Effector memory CD4-positive, alpha-beta T cell (primary cell): ENCODE data around the gene TMEM131L.
"Not testable (repeated sequence)": the region's sequence is repeated elsewhere in the genome, so short reads cannot be mapped to it uniquely, and the experiment has no call there.

Experiments used
- DNase-seq, 3 donors: peaks; one replicate each; pipeline ENCODE4 v3.0.0-alpha.2; 2020
- H3K27ac ChIP-seq: 2 replicates; pipeline ENCODE4 v1.7.0; 2013; ENCODE audit warnings: mild to moderate bottlenecking, low read length, moderate library complexity; ENCODE audit not compliant: insufficient read depth, poor library complexity, severe bottlenecking
- H3K27me3 ChIP-seq: replicated peaks from 2 replicates; pipeline ENCODE4 v1.7.0; 2013; ENCODE audit warnings: mild to moderate bottlenecking, low read length; ENCODE audit not compliant: insufficient read depth, control insufficient read depth, poor library complexity, severe bottlenecking
- H3K36me3 ChIP-seq: 2 replicates; pipeline ENCODE4 v1.7.0; 2013; ENCODE audit warnings: mild to moderate bottlenecking, low read length, moderate library complexity; ENCODE audit not compliant: control insufficient read depth, insufficient read depth
- H3K4me1 ChIP-seq: 2 replicates; pipeline ENCODE4 v1.7.0; 2013; ENCODE audit warnings: low read length, mild to moderate bottlenecking; ENCODE audit not compliant: control insufficient read depth, insufficient read depth, poor library complexity, severe bottlenecking
- H3K4me3 ChIP-seq: 2 replicates; pipeline ENCODE4 v1.7.0; 2013; ENCODE audit warnings: low read length, low read depth, mild to moderate bottlenecking; ENCODE audit not compliant: insufficient read depth, poor library complexity, severe bottlenecking
- H3K9me3 ChIP-seq: 2 replicates; pipeline ENCODE4 v1.7.0; 2013; ENCODE audit warnings: mild to moderate bottlenecking, low read length, moderate library complexity; ENCODE audit not compliant: control insufficient read depth

Gene TMEM131L

GRCh38 chr4:153461549-153461948, 4.6 kb upstream of the TMEM131L start:
- H3K36me3 ChIP-seq, DNase-seq, H3K9me3 ChIP-seq, H3K4me1 ChIP-seq, H3K27ac ChIP-seq, H3K4me3 ChIP-seq, H3K27me3 ChIP-seq: not testable (repeated sequence)

GRCh38 chr4:153464068-153464467, 2.1 kb upstream of the TMEM131L start:
- H3K36me3 ChIP-seq: no peaks in the 10 kb centered on the region
- no peak for DNase-seq

GRCh38 chr4:153465140-153465539, 1.0 kb upstream of the TMEM131L start:
- H3K4me1 ChIP-seq: peaks cover 17% of the 10 kb centered on the region
- H3K27me3 ChIP-seq: no peaks in the 10 kb centered on the region
- H3K4me3 ChIP-seq: peak overlapping the region; percentile 65
- no peaks in the 10 kb centered on the region for H3K36me3 ChIP-seq
- no peaks in the 10 kb centered on the region for H3K9me3 ChIP-seq
- DNase-seq: no peak
- peak overlapping the region; percentile 68 for H3K27ac ChIP-seq

More at GRCh38 chr4:153464068-153464467, 2.1 kb upstream of the TMEM131L start:
- Histone ChIP-seq H3K27ac (no peak overlapping the region), H3K9me3 (no peaks in the 10 kb centered on the region), H3K4me1 (peaks cover 7% of the 10 kb centered on the region), H3K4me3 (no peak overlapping the region), H3K27me3 (no peaks in the 10 kb centered on the region)

GRCh38 chr4:153465615-153466080, 512 bp upstream of the TMEM131L start:
- Histone ChIP-seq H3K27ac (peak overlapping the region; percentile 68), H3K27me3 (no peaks in the 10 kb centered on the region), H3K9me3 (no peaks in the 10 kb centered on the region), H3K4me1 (peaks cover 22% of the 10 kb centered on the region), H3K4me3 (peak overlapping the region; percentile 65), H3K36me3 (no peaks in the 10 kb centered on the region)
- DNase-seq: peak in 1 of 3 donors; percentile 26

GRCh38 chr4:153466949-153467896, 1.1 kb downstream of the TMEM131L start:
- H3K27ac ChIP-seq: peak overlapping the region; percentile 90
- H3K4me1 ChIP-seq: peaks cover 34% of the 10 kb centered on the region
- H3K4me3 ChIP-seq: peak overlapping the region; percentile 98
- no peaks in the 10 kb centered on the region for H3K9me3 ChIP-seq
- peak; percentile 21 to 35 (median 32) for DNase-seq
- no peaks in the 10 kb centered on the region for H3K27me3 ChIP-seq
- H3K36me3 ChIP-seq: no peaks in the 10 kb centered on the region

- Histone ChIP-seq H3K27ac (peak overlapping the region; percentile 90), H3K4me3 (peak overlapping the region; percentile 98), H3K9me3 (no peaks in the 10 kb centered on the region), H3K4me1 (peaks cover 40% of the 10 kb centered on the region), H3K27me3 (no peaks in the 10 kb centered on the region), H3K36me3 (no peaks in the 10 kb centered on the region)
- DNase-seq: no peak
These were observed 1.7 kb downstream of the TMEM131L start for GRCh38 chr4:153467897-153468262.

GRCh38 chr4:153468587-153468986, 2.4 kb downstream of the TMEM131L start:
- Histone ChIP-seq H3K27me3 (no peaks in the 10 kb centered on the region), H3K36me3 (peaks cover under 1% of the 10 kb centered on the region), H3K27ac (peak overlapping the region; percentile 90), H3K4me3 (peak overlapping the region; percentile 98), H3K4me1 (peaks cover 45% of the 10 kb centered on the region), H3K9me3 (no peaks in the 10 kb centered on the region)
- DNase-seq: no peak

GRCh38 chr4:153469031-153469430, 2.9 kb downstream of the TMEM131L start:
- H3K27ac ChIP-seq: peak overlapping the region; percentile 90
- H3K27me3 ChIP-seq: no peaks in the 10 kb centered on the region
- no peak for DNase-seq
- H3K9me3 ChIP-seq: no peaks in the 10 kb centered on the region
- H3K4me1 ChIP-seq: peaks cover 45% of the 10 kb centered on the region
- peak overlapping the region; percentile 98 for H3K4me3 ChIP-seq
- H3K36me3 ChIP-seq: peaks cover 5% of the 10 kb centered on the region

- not testable (repeated sequence) for H3K9me3 ChIP-seq, H3K27me3 ChIP-seq, DNase-seq
- Histone ChIP-seq H3K27ac (peak overlapping the region; percentile 90), H3K36me3 (peaks cover 22% of the 10 kb centered on the region), H3K4me1 (peaks cover 38% of the 10 kb centered on the region), H3K4me3 (peak overlapping the region; percentile 36)
These were observed 5.0 kb downstream of the TMEM131L start for GRCh38 chr4:153471071-153471697.

- H3K27me3 ChIP-seq: no peaks in the 10 kb centered on the region
- peak overlapping the region; percentile 90 for H3K27ac ChIP-seq
- peaks cover 38% of the 10 kb centered on the region for H3K4me1 ChIP-seq
- no peaks in the 10 kb centered on the region for H3K9me3 ChIP-seq
- DNase-seq: peak in 2 of 3 donors; percentile 32 to 42
- H3K4me3 ChIP-seq: peak overlapping the region; percentile 36
- H3K36me3 ChIP-seq: peaks cover 22% of the 10 kb centered on the region
These were observed 5.5 kb downstream of the TMEM131L start for GRCh38 chr4:153471698-153472093.
